SK-N-SH treated with all-trans-retinoic acid at 6 μM for 48 hours (cell line): ENCODE results near the gene SPOP.

Experiments used
- ARNTL ChIP-seq: fragments of 450-650 bp; formaldehyde crosslinking; IDR thresholded peaks from 2 replicates; pipeline ENCODE4 v1.5.0; 2020; ENCODE audit warnings: low read depth, mild to moderate bottlenecking, moderate library complexity, borderline replicate concordance
- CSRNP3 ChIP-seq: fragments of 250-450 bp; sonication (Bioruptor Pico); IDR thresholded peaks from 2 replicates; pipeline ENCODE4 v1.5.1; 2021; ENCODE audit warnings: mild to moderate bottlenecking, moderate library complexity
- OSR1 ChIP-seq: fragments of 250-450 bp; sonication (Bioruptor Pico); IDR thresholded peaks from 2 replicates; pipeline ENCODE4 v1.8.0; 2022; ENCODE audit warnings: moderate library complexity, mild to moderate bottlenecking, inconsistent platforms
- PATZ1 ChIP-seq: fragments of 250-450 bp; sonication (Bioruptor Pico); IDR thresholded peaks from 2 replicates; pipeline ENCODE4 v1.8.0; 2020; ENCODE audit warnings: mild to moderate bottlenecking, moderate library complexity, borderline replicate concordance
- PPARA ChIP-seq: fragments of 250-450 bp; sonication (Bioruptor Pico); IDR thresholded peaks from 2 replicates; pipeline ENCODE4 v1.5.0; 2020; ENCODE audit warnings: mild to moderate bottlenecking, borderline replicate concordance
- ZC3H10 ChIP-seq: fragments of 250-450 bp; sonication (Bioruptor Pico); IDR thresholded peaks from 2 replicates; pipeline ENCODE4 v1.5.1; 2021; ENCODE audit warnings: mild to moderate bottlenecking, moderate library complexity

DNA sequence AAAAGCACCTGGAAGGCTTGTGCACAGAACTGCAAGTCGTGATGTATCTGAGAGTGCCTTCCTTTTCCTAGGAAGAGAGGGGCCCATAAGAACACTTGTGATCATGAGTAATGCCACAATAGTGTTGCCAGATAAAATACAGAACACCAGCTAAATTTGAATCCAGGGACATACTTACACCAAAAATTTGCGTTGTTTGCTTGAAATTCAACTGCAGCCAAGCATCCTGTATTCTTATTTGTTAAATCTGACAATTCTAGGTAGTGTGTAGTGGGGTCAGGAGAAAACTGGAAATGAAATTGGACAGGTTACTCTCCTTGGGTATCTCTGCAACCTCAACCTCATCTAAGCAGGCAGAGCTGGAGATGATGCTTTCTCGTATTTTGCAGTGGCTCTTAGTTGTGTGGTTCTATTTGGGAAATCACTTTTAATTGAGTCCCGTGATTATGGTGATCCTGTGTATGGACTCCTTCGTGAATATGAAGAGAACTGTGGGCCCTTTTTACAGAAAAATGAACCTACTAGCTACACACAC lies 17.9 kb upstream of the SPOP start:
- no peak for TF ChIP-seq PATZ1 (CRISPR knock-in tag)
- no peak for TF ChIP-seq CSRNP3
- no peak for TF ChIP-seq PPARA (CRISPR knock-in tag)
- no peak for TF ChIP-seq ARNTL (CRISPR knock-in tag)
- TF ChIP-seq ZC3H10 (CRISPR knock-in tag): no peak
- TF ChIP-seq OSR1 (CRISPR knock-in tag): no peak
